D721Med (cell line): Measurements from ENCODE around the gene PTPN1.

Source experiments
- DNase-seq: peaks from one replicate; pipeline ENCODE4 v3.0.0; 2011; ENCODE audit warnings: low spot score; ENCODE audit not compliant: insufficient read length
- FAIRE-seq: peaks from 2 replicates; lab custom pipeline; 2011; peaks lifted over from hg19 to GRCh38; lab: Jason Lieb, UNC
- CTCF ChIP-seq: IDR thresholded peaks from 2 replicates; pipeline ENCODE4 v1.5.1; 2012; ENCODE audit warnings: mild to moderate bottlenecking, control low read depth; ENCODE audit not compliant: insufficient read depth; ENCODE audit errors: missing control alignments

The PTPN1 gene

GRCh38 chr20:50607436-50607835, 97.3 kb downstream of the PTPN1 start:
- no peak for DNase-seq
- no peak for TF ChIP-seq CTCF
- no peak for FAIRE-seq

- TF ChIP-seq CTCF: no peak
Measured at GRCh38 chr20:50607850-50608749, 97.9 kb downstream of the PTPN1 start.

GRCh38 chr20:50608750-50609104, 98.5 kb downstream of the PTPN1 start:
- FAIRE-seq: no peak
- no peak for TF ChIP-seq CTCF

More at GRCh38 chr20:50607850-50608749, 97.9 kb downstream of the PTPN1 start:
- no peak for FAIRE-seq
- DNase-seq: no peak

GRCh38 chr20:50609438-50609989, 99.3 kb downstream of the PTPN1 start:
- TF ChIP-seq CTCF: no peak
- FAIRE-seq (no peak), DNase-seq (no peak)

More at GRCh38 chr20:50608750-50609104, 98.5 kb downstream of the PTPN1 start:
- DNase-seq: no peak

GRCh38 chr20:50610212-50610718, 100.1 kb downstream of the PTPN1 start:
- DNase-seq (no peak), FAIRE-seq (no peak)
- TF ChIP-seq CTCF: no peak

GRCh38 chr20:50611128-50611810, 101.1 kb downstream of the PTPN1 start:
- no peak for FAIRE-seq
- TF ChIP-seq CTCF: no peak

More at GRCh38 chr20:50611128-50611810, 101.1 kb downstream of the PTPN1 start:
- no peak for DNase-seq
